ENCODE results near the gene PTPRE.

GRCh38 chr10:128068398-128069285 lies 161.7 kb downstream of the PTPRE start:
- TF ChIP-seq POLR2A (IDR thresholded peaks at IDR 0.05) = no peak
- no peak for TF ChIP-seq CTCF (IDR thresholded peaks at IDR 0.05)
- no peak for TF ChIP-seq POLR2AphosphoS5 (IDR thresholded peaks at IDR 0.05)
